Activated gamma-delta T cell treated with anti-CD3 and anti-CD28 coated beads, Interleukin-2, amount 50 U/mL, for 16 hours (primary cell): ENCODE data around the gene TBATA.
"Not testable (repeated sequence)": the region's sequence is repeated elsewhere in the genome, so short reads cannot be mapped to it uniquely, and the experiment has no call there.

ENCODE experiments used
- DNase-seq: peaks from one replicate; pipeline ENCODE4 v3.0.0-alpha.2; 2020; ENCODE audit warnings: low read depth

The TBATA gene

GRCh38 chr10:70779088-70779487, 6.1 kb downstream of the TBATA start:
- DNase-seq, result no peak

GRCh38 chr10:70778267-70778924, 6.8 kb downstream of the TBATA start:
- no peak for DNase-seq

- no peak for DNase-seq
Measured at GRCh38 chr10:70777063-70777875, 7.9 kb downstream of the TBATA start.

- no peak for DNase-seq
Measured at GRCh38 chr10:70776455-70777005, 8.6 kb downstream of the TBATA start.

GRCh38 chr10:70775679-70776454, 9.3 kb downstream of the TBATA start:
- DNase-seq, result no peak

GRCh38 chr10:70774810-70775678, 10.1 kb downstream of the TBATA start:
- no peak for DNase-seq

- DNase-seq, result no peak
Measured at GRCh38 chr10:70773965-70774809, 11.0 kb downstream of the TBATA start.

GRCh38 chr10:70773461-70773860, 11.7 kb downstream of the TBATA start:
- no peak for DNase-seq

GRCh38 chr10:70772627-70773026, 12.6 kb downstream of the TBATA start:
- DNase-seq, result no peak

- no peak for DNase-seq
Measured at GRCh38 chr10:70771311-70772194, 13.6 kb downstream of the TBATA start.

- not testable (repeated sequence) for DNase-seq
Measured at GRCh38 chr10:70770516-70770915, 14.7 kb downstream of the TBATA start.

GRCh38 chr10:70770001-70770400, 15.2 kb downstream of the TBATA start:
- no peak for DNase-seq

- no peak for DNase-seq
Measured at GRCh38 chr10:70769121-70769520, 16.1 kb downstream of the TBATA start.

- DNase-seq, result not testable (repeated sequence)
Measured at GRCh38 chr10:70768026-70768685, 17.0 kb downstream of the TBATA start.

GRCh38 chr10:70765794-70766594, 19.2 kb downstream of the TBATA start:
- no peak for DNase-seq

GRCh38 chr10:70763567-70763966, 21.6 kb downstream of the TBATA start:
- no peak for DNase-seq

GRCh38 chr10:70762441-70763175, 22.6 kb downstream of the TBATA start:
- DNase-seq, result no peak
